HUES48 (cell line): ENCODE data around the gene IGFBP7.

Experiments used
- H3K27ac ChIP-seq: one replicate; pipeline ENCODE4 v1.7.0; 2013; ENCODE audit warnings: low read depth, low read length, inconsistent platforms
- H3K27me3 ChIP-seq: 2 replicates; pipeline ENCODE4 v1.6.1; 2013; ENCODE audit warnings: mild to moderate bottlenecking, low read length; ENCODE audit not compliant: control insufficient read depth, insufficient read depth
- H3K36me3 ChIP-seq: 2 replicates; pipeline ENCODE4 v1.6.1; 2013; ENCODE audit warnings: low read length; ENCODE audit not compliant: control insufficient read depth, insufficient read depth
- H3K4me1 ChIP-seq: 2 replicates; pipeline ENCODE4 v1.6.1; 2013; ENCODE audit warnings: mild to moderate bottlenecking, low read length; ENCODE audit not compliant: control insufficient read depth, insufficient read depth
- H3K4me3 ChIP-seq: 2 replicates; pipeline ENCODE4 v1.5.1; 2013; ENCODE audit warnings: mild to moderate bottlenecking, low read depth, low read length
- H3K9ac ChIP-seq: 2 replicates; pipeline ENCODE4 v1.6.1; 2013; ENCODE audit warnings: mild to moderate bottlenecking, low read depth, low read length, moderate library complexity
- H3K9me3 ChIP-seq: 2 replicates; pipeline ENCODE4 v1.6.1; 2013; ENCODE audit warnings: low read length; ENCODE audit not compliant: control insufficient read depth, insufficient read depth

The IGFBP7 gene

GRCh38 chr4:57110640-57111511, 691 bp upstream of the IGFBP7 start:
- Histone ChIP-seq H3K4me3 (peak overlapping the region; percentile 65), H3K4me1 (peaks cover 10% of the 10 kb centered on the region), H3K27ac (peak overlapping the region; percentile 12), H3K36me3 (no peaks in the 10 kb centered on the region), H3K9ac (peak overlapping the region; percentile 22), H3K9me3 (no peaks in the 10 kb centered on the region), H3K27me3 (peaks cover 65% of the 10 kb centered on the region)

GRCh38 chr4:57109411-57109846, 756 bp downstream of the IGFBP7 start:
- Histone ChIP-seq H3K27ac (no peak overlapping the region), H3K9me3 (no peaks in the 10 kb centered on the region), H3K4me1 (peaks cover 10% of the 10 kb centered on the region), H3K27me3 (peaks cover 65% of the 10 kb centered on the region), H3K4me3 (peak overlapping the region; percentile 65), H3K36me3 (no peaks in the 10 kb centered on the region), H3K9ac (no peak overlapping the region)

GRCh38 chr4:57106181-57106580, 4.0 kb downstream of the IGFBP7 start:
- no peak overlapping the region for H3K9ac ChIP-seq
- H3K36me3 ChIP-seq, result no peaks in the 10 kb centered on the region
- H3K27ac ChIP-seq, result no peak overlapping the region
- H3K27me3 ChIP-seq, result peaks cover 43% of the 10 kb centered on the region
- H3K4me1 ChIP-seq, result peaks cover 26% of the 10 kb centered on the region
- no peak overlapping the region for H3K4me3 ChIP-seq
- H3K9me3 ChIP-seq, result no peaks in the 10 kb centered on the region

GRCh38 chr4:57104706-57105560, 5.3 kb downstream of the IGFBP7 start:
- H3K9ac ChIP-seq, result no peak overlapping the region
- no peak overlapping the region for H3K4me3 ChIP-seq
- H3K4me1 ChIP-seq, result peaks cover 23% of the 10 kb centered on the region
- peaks cover 30% of the 10 kb centered on the region for H3K27me3 ChIP-seq
- no peaks in the 10 kb centered on the region for H3K9me3 ChIP-seq
- no peak overlapping the region for H3K27ac ChIP-seq
- no peaks in the 10 kb centered on the region for H3K36me3 ChIP-seq

- no peaks in the 10 kb centered on the region for H3K36me3 ChIP-seq
- peaks cover 23% of the 10 kb centered on the region for H3K4me1 ChIP-seq
- H3K9me3 ChIP-seq, result no peaks in the 10 kb centered on the region
- H3K9ac ChIP-seq, result no peak overlapping the region
- no peak overlapping the region for H3K27ac ChIP-seq
- peaks cover 12% of the 10 kb centered on the region for H3K27me3 ChIP-seq
- H3K4me3 ChIP-seq, result no peak overlapping the region
Observed at GRCh38 chr4:57103051-57103450, 7.1 kb downstream of the IGFBP7 start.

- Histone ChIP-seq H3K9me3 (no peaks in the 10 kb centered on the region), H3K27me3 (peaks cover 3% of the 10 kb centered on the region; the same call in 1 of the 2 replicates), H3K36me3 (no peaks in the 10 kb centered on the region), H3K9ac (no peak overlapping the region), H3K4me1 (peaks cover 23% of the 10 kb centered on the region), H3K27ac (no peak overlapping the region), H3K4me3 (no peak overlapping the region)
Observed at GRCh38 chr4:57102050-57102624, 8.0 kb downstream of the IGFBP7 start.

- no peaks in the 10 kb centered on the region for H3K36me3 ChIP-seq
- H3K9me3 ChIP-seq, result no peaks in the 10 kb centered on the region
- no peaks in the 10 kb centered on the region for H3K27me3 ChIP-seq
- peaks cover 23% of the 10 kb centered on the region for H3K4me1 ChIP-seq
- no peak overlapping the region for H3K4me3 ChIP-seq
- no peak overlapping the region for H3K9ac ChIP-seq
- H3K27ac ChIP-seq, result no peak overlapping the region
Observed at GRCh38 chr4:57100979-57101651, 9.1 kb downstream of the IGFBP7 start.

- H3K27ac ChIP-seq, result no peak overlapping the region
- no peak overlapping the region for H3K9ac ChIP-seq
- H3K27me3 ChIP-seq, result no peaks in the 10 kb centered on the region
- H3K4me1 ChIP-seq, result peaks cover 23% of the 10 kb centered on the region
- no peaks in the 10 kb centered on the region for H3K36me3 ChIP-seq
- no peak overlapping the region for H3K4me3 ChIP-seq
- no peaks in the 10 kb centered on the region for H3K9me3 ChIP-seq
Observed at GRCh38 chr4:57099363-57099762, 10.8 kb downstream of the IGFBP7 start.

GRCh38 chr4:57098941-57099340, 11.2 kb downstream of the IGFBP7 start:
- Histone ChIP-seq H3K4me1 (peaks cover 23% of the 10 kb centered on the region), H3K27ac (no peak overlapping the region), H3K4me3 (no peak overlapping the region), H3K9me3 (no peaks in the 10 kb centered on the region), H3K27me3 (no peaks in the 10 kb centered on the region), H3K36me3 (no peaks in the 10 kb centered on the region), H3K9ac (no peak overlapping the region)

GRCh38 chr4:57098415-57098814, 11.8 kb downstream of the IGFBP7 start:
- Histone ChIP-seq H3K27me3 (no peaks in the 10 kb centered on the region), H3K9me3 (no peaks in the 10 kb centered on the region), H3K9ac (no peak overlapping the region), H3K4me1 (peaks cover 23% of the 10 kb centered on the region), H3K27ac (no peak overlapping the region), H3K4me3 (no peak overlapping the region), H3K36me3 (no peaks in the 10 kb centered on the region)
